Astrocyte of the spinal cord (primary cell): Measurements from ENCODE around the gene TAS2R41.

Source experiments
- DNase-seq: peaks from one replicate; pipeline ENCODE4 v3.0.0; 2011; ENCODE audit warnings: low read depth, low spot score
- H3K4me3 ChIP-seq: 2 replicates; pipeline ENCODE4 v1.5.1; 2011; ENCODE audit warnings: low read depth, mild to moderate bottlenecking, low read length, moderate library complexity
- in situ Hi-C: cut with HindIII; loops from 2 replicates; pipeline ENCODE4 v1.10.0; 2017; ENCODE audit warnings: low sequenced_read_pairs
- TF ChIP-seq, protein P1 (sequence below): IDR thresholded peaks from 2 replicates; pipeline ENCODE4 v1.5.1; 2012; ENCODE audit warnings: low read depth, mild to moderate bottlenecking, low read length, inconsistent platforms

Gene TAS2R41

DNA sequence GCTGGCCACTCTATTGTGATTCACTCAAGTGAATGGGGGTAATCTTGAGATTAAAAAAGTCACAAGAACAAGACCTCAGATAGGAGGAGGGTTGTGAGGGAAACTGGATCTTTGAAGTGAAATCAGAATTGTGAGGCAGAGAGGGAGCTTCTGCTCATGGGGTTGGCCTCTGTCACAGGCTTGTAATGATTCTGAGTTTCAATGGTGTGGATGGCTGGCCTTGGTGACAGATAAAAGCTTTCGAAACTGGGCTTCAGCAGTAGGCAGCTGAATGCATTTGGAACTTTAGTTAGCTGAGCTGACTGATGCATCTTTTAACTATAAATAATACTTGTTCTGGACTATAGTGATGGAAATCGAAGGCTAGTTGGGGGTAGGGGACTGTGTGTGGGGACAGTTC lies 22.2 kb upstream of the TAS2R41 start:
- H3K4me3 ChIP-seq = no peak overlapping the region
- no peak for DNase-seq
- TF ChIP-seq, protein P1, sequence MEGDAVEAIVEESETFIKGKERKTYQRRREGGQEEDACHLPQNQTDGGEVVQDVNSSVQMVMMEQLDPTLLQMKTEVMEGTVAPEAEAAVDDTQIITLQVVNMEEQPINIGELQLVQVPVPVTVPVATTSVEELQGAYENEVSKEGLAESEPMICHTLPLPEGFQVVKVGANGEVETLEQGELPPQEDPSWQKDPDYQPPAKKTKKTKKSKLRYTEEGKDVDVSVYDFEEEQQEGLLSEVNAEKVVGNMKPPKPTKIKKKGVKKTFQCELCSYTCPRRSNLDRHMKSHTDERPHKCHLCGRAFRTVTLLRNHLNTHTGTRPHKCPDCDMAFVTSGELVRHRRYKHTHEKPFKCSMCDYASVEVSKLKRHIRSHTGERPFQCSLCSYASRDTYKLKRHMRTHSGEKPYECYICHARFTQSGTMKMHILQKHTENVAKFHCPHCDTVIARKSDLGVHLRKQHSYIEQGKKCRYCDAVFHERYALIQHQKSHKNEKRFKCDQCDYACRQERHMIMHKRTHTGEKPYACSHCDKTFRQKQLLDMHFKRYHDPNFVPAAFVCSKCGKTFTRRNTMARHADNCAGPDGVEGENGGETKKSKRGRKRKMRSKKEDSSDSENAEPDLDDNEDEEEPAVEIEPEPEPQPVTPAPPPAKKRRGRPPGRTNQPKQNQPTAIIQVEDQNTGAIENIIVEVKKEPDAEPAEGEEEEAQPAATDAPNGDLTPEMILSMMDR = no peak
- in situ Hi-C loops = no loop called here

DNA sequence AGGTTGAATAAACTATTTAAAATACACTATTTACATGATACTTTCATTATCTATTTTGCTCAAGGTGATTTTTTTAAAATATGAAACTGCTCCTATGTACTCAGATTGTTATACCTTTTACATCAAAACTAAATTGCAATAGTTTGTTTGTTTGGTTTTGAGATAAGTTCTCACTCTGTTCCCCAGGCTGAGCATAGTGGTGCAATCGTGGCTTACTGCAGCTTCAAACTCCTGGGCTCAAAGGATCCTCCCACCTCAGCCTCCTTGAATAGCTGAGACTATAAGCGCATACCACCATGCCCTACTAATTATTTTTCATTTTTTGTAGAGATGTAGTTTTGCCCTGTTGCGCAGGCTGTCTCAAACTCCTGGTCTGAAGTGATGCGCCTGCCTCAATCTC lies 21.7 kb upstream of the TAS2R41 start:
- no peak for DNase-seq
- no peak overlapping the region for H3K4me3 ChIP-seq
- in situ Hi-C loops = no loop called here
- TF ChIP-seq, protein P1 = no peak

DNA sequence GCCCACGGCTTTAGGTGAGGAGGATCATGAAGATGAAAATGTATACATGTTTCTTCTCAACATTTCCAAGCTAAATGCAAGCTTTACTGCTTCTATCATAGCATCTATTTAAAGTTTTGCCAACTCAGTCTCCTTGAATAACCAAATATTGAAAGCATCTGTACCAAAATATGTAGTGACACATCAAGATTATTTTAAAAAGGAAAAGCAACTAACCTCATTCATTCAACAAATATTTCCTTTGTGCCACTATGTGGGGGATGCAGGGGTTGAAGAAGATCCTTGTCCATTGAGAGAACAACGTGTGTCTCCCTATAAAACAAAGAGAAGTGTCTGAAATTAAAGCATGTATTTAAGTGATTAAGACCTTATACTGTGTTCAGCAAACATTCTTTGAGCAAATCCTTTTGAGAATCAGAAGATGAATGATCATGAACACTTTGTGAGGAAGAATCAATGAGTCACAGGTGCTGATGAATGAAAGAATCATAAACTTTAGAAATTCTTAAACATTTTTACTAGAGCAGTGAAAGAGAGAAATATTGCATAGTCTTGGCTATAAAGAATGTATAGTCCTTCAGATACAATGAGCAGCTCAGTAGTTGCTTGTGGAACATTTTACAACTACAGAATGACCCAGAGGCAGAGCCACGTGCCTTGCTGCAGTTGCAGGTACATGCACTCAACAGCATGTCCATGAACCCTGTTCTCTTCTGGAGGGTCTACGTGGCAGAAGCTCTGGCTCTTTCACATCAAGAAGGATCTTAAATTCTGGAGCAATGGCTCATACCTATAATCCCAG lies 20.5 kb upstream of the TAS2R41 start:
- no peak overlapping the region for H3K4me3 ChIP-seq
- TF ChIP-seq, protein P1 = no peak
- in situ Hi-C loops = no loop called here
- DNase-seq = peak; percentile 35

DNA sequence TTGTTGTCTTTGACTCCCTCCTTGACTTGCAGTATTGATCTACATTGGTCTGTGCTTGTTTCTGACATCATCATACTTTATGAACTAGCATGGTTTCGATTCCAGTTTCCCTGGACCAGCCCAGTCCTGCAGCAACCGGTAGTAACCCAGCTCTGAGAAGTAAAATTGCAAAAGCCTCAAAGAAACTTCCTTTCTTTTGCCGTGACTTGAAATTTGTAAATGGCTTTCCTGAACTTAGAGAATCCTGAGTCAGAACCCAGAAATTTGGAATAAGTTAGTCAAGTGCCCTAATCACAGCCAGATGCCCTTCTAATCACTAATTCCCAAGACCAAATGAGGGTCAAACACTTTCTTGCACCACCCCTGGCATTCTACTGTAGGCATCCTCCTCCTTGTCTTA lies 19.4 kb upstream of the TAS2R41 start:
- DNase-seq = no peak
- in situ Hi-C loops = no loop called here
- TF ChIP-seq, protein P1 = no peak
- H3K4me3 ChIP-seq = no peak overlapping the region

DNA sequence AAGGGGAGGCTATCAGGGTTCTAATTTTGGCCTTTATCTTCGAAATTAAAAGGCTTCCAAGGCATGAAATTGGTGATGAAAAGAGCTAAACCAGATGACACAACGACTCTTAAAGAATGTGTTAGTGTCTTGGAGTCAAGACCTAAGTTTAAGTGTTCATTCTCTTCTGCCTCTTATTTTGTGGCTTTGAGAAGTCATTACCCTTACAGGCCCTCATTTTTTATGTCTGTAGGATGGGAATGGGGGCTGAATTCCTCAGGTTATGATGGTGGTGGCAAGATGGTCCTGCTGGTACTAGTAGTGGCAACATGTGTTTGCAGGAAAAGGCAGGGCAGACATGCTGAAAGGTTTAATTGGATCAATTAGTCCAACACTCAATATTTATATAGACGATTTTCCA lies 19.0 kb upstream of the TAS2R41 start:
- TF ChIP-seq, protein P1 = no peak
- H3K4me3 ChIP-seq = no peak overlapping the region
- in situ Hi-C loops = no loop called here
- DNase-seq = no peak

DNA sequence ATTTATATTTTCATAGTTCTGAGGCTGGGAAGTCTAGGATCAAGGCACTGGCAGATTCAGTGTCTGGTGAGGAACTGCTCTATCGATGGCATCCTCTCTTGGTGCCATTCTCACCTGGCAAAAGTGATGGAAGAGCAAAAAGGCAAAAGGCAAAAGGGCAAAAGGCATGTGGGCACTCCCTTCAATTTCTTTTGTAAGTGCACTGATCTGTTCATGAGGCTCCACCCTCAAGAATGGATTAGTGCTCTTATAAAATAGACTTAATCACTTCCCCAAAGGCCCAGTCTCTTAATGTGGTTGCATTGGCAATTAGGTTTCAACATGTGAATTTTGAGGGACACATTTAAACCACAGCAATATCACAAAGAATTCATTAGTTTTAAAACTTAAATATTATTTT lies 18.3 kb upstream of the TAS2R41 start:
- TF ChIP-seq, protein P1 = no peak
- no peak overlapping the region for H3K4me3 ChIP-seq

More for the DNA sequence above, 18.3 kb upstream of the TAS2R41 start:
- no peak for DNase-seq
- in situ Hi-C loops = no loop called here
